Measurements from ENCODE around the gene PIEZO2.

PIEZO2 gene

DNA sequence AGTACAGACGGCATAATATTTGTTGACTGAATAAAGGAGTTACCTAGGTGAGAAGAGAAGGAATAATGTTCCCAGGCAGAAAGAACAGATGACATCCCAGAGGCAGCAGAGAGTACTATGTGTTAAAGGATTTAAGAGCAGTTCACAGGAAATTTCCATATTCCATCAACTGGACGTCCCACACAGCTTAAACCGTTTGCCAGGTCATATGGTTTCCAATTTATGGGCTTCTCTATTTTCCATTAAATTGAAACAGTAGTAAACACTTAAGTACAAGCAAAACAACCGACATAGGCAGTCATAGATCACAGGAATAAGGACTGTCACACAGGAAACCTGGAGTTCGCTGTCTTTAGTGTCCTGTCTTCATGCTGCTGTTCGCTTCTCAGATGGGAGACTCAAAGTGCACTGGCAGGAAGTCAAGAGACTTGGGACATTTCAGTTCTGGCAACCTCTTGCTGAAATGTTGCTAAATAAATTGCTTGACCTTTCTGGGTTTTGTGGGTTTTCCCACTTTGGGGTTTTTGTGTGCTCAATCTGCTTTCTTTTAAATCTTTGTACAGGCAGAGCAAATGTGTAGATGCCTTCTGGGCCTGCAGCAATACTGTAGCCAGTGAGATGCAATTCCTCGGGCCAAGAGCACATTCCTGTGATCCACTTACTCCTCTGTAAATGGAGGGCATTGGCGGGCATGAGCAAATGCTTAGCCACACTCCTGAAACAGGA, 5.8 kb upstream of the PIEZO2 start:
- TF ChIP-seq REST (IDR thresholded peaks at IDR 0.05; ENCODE audit: insufficient replicate concordance, low read depth) (no peak), GABPA (IDR thresholded peaks at IDR 0.05; ENCODE audit: low read depth) (no peak), SPI1 (IDR thresholded peaks at IDR 0.05; ENCODE audit: borderline replicate concordance, low read depth) (no peak), CTCF (IDR thresholded peaks at IDR 0.05; ENCODE audit: insufficient read depth, low read length) (no peak), POLR2AphosphoS5 (IDR thresholded peaks at IDR 0.05; ENCODE audit: low read depth) (no peak)
- DNase-seq (ENCODE audit: low read depth in 1 of 2, low spot score in 1 of 2), result no peak
- Histone ChIP-seq H3K27ac (replicated peaks) (no peak overlapping the region), H3K27me3 (ENCODE audit: insufficient read depth, poor library complexity, severe bottlenecking) (peaks cover 13% of the 10 kb centered on the region), H3K4me3 (replicated peaks; ENCODE audit: insufficient read depth, low read length) (no peak overlapping the region)

DNA sequence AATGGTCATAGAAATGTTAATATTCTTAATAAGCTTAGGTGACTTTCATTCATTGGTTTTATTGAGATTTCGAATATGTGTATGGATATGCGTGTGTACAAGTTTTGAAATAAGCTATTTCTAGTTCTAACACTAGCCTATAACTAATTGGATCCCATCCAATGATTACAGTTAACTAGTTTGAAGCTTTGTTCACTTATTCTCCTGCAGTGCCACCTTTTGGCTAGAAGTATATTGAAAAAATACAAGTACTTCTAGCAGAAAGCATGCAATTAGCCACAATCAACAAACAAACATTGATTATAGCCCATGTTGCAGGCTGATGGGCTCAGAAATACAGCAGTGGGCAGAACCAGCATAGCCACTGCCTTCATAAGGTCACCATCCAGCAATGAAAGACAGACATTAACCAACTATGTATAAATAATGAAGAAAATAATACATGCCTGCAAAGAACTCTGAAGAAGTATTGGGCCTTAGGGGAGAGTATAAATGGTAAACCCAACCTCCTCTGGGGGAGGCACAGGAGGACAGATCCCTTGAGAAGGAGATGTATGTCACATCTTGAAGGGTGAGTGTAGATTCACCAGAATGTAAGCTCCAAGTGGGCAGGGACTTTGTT, 5.1 kb upstream of the PIEZO2 start:
- peak in 1 of 2 experiments; percentile 22 for DNase-seq (ENCODE audit: low read depth in 1 of 2, low spot score in 1 of 2)
- Histone ChIP-seq H3K27me3 (ENCODE audit: insufficient read depth, poor library complexity, severe bottlenecking) (peaks cover 19% of the 10 kb centered on the region), H3K27ac (replicated peaks) (no peak overlapping the region), H3K4me3 (replicated peaks; ENCODE audit: insufficient read depth, low read length) (no peak overlapping the region)
- TF ChIP-seq CTCF (IDR thresholded peaks at IDR 0.05; ENCODE audit: insufficient read depth, low read length), result peak; percentile 8
- TF ChIP-seq SPI1 (IDR thresholded peaks at IDR 0.05; ENCODE audit: borderline replicate concordance, low read depth), result no peak

- TF ChIP-seq SPI1 (IDR thresholded peaks at IDR 0.05; ENCODE audit: borderline replicate concordance, low read depth) (no peak), POLR2AphosphoS5 (IDR thresholded peaks at IDR 0.05; ENCODE audit: low read depth) (no peak), GABPA (IDR thresholded peaks at IDR 0.05; ENCODE audit: low read depth) (no peak), REST (IDR thresholded peaks at IDR 0.05; ENCODE audit: insufficient replicate concordance, low read depth) (no peak), CTCF (IDR thresholded peaks at IDR 0.05; ENCODE audit: insufficient read depth, low read length) (no peak)
- no peak for DNase-seq (ENCODE audit: low read depth in 1 of 2, low spot score in 1 of 2)
- Histone ChIP-seq H3K4me3 (replicated peaks; ENCODE audit: insufficient read depth, low read length) (no peak overlapping the region), H3K27me3 (ENCODE audit: insufficient read depth, poor library complexity, severe bottlenecking) (peaks cover 26% of the 10 kb centered on the region), H3K27ac (replicated peaks) (no peak overlapping the region)
Measured at GRCh38 chr18:11153097-11153496, 3.7 kb upstream of the PIEZO2 start.
